K562 (cell line): ENCODE measurements around the gene MEDAG. TPM values are rescaled to one million over a fixed set of nuclear protein-coding genes. Genes with fewer than 3 reads are reported as not detected.

ENCODE experiments used
- ATAC-seq: fragments of 200-7000 bp; cut with Tn5 transposase; 3 replicates; pipeline ENCODE4 v1.9.1; 2020; ENCODE audit warnings: moderate library complexity
- BruUV-seq: library from RNA; stranded (reverse); fragments of 400-500 nt; replicated peaks from 2 replicates; lab custom pipeline; 2021; lab: Mats Ljungman, UMichigan
- CTCF ChIA-PET: fragments of 300-600 bp; formaldehyde crosslinking; extraction: SDS; loops from one replicate; lab custom pipeline; 2021; ENCODE audit warnings: low intra/inter-chr PET ratio; lab: Yijun Ruan, JAX
- POLR2A ChIA-PET: fragments of 300-600, 350-650 bp; sonication (Branson Sonifier 250); formaldehyde crosslinking; extraction: SDS; loops from one replicate; lab custom pipeline; 2021; ENCODE audit warnings: antibody characterized with exemption, inconsistent platforms; lab: Yijun Ruan, JAX
- DNase-seq, 4 experiments: peaks; one replicate each; pipeline versions ENCODE4 v3.0.0 to v3.0.0-alpha.2; 2011 to 2018; ENCODE audit warnings: low spot score in 3 of 4, mixed read lengths in 3 of 4; ENCODE audit errors: extremely low read depth in 1 of 4
- FAIRE-seq: peaks from 2 replicates; lab custom pipeline; 2011; peaks lifted over from hg19 to GRCh38; lab: Jason Lieb, UNC
- H2AFZ ChIP-seq: 2 replicates; pipeline ENCODE4 v1.6.0; 2011; ENCODE audit warnings: low read depth, low read length, control low read depth, inconsistent platforms
- H3K27ac ChIP-seq: fragments of 200-600 bp; 3 replicates; pipeline ENCODE4 v1.8.0; 2011; ENCODE audit warnings: low read depth, mild to moderate bottlenecking, control low read depth, inconsistent platforms, low read length, moderate library complexity, mixed read lengths; ENCODE audit errors: extremely low read depth
- H3K27me3 ChIP-seq, 2 experiments: fragments of 300-600 bp in 1 of 2; 2 replicates in 1 of 2; 3 replicates in 1 of 2; pipeline versions ENCODE4 v1.6.0 to v1.8.0; 2011; ENCODE audit warnings: inconsistent platforms in 2 of 2, low read length in 2 of 2, mild to moderate bottlenecking in 1 of 2, mixed read lengths in 1 of 2, moderate library complexity in 1 of 2; ENCODE audit not compliant: control insufficient read depth in 2 of 2, insufficient read depth in 2 of 2
- H3K36me3 ChIP-seq: fragments of 300-600 bp; 3 replicates; pipeline ENCODE4 v1.8.0; 2011; ENCODE audit warnings: mild to moderate bottlenecking, low read length, inconsistent platforms; ENCODE audit not compliant: control insufficient read depth, insufficient read depth
- H3K4me1 ChIP-seq, 2 experiments: fragments of 200-600 bp in 1 of 2; replicated peaks in 1 of 2; 2 replicates in 1 of 2; 3 replicates in 1 of 2; pipeline versions ENCODE4 v1.5.1 to v1.8.0; 2011; ENCODE audit warnings: inconsistent platforms in 2 of 2, low read length in 2 of 2, mild to moderate bottlenecking in 1 of 2, mixed read lengths in 1 of 2, moderate library complexity in 1 of 2; ENCODE audit not compliant: control insufficient read depth in 2 of 2, insufficient read depth in 2 of 2
- H3K4me2 ChIP-seq: 2 replicates; pipeline ENCODE4 v1.6.1; 2011; ENCODE audit warnings: low read length, control low read depth, inconsistent platforms, mixed read lengths; ENCODE audit not compliant: insufficient read depth
- H3K4me3 ChIP-seq: fragments of 200-600 bp; sonication (generic), shearing (Covaris generic); 2 replicates; pipeline ENCODE4 v1.5.1; 2016; ENCODE audit warnings: control low read depth, inconsistent platforms
- H3K79me2 ChIP-seq: fragments of 200-600 bp; 3 replicates; pipeline ENCODE4 v1.8.0; 2011; ENCODE audit warnings: low read length, inconsistent platforms; ENCODE audit not compliant: control insufficient read depth, insufficient read depth
- H3K9ac ChIP-seq, 2 experiments: 2 replicates each; pipeline versions ENCODE4 v1.6.0 to v1.6.1; 2011; ENCODE audit warnings: low read depth in 2 of 2, low read length in 2 of 2, control low read depth in 1 of 2, inconsistent platforms in 1 of 2, mild to moderate bottlenecking in 1 of 2, mixed read lengths in 1 of 2; ENCODE audit not compliant: insufficient read depth in 1 of 2
- H3K9me1 ChIP-seq: one replicate; pipeline ENCODE4 v1.6.0; 2011; ENCODE audit warnings: inconsistent platforms, mild to moderate bottlenecking, low read length, moderate library complexity; ENCODE audit not compliant: control insufficient read depth, insufficient read depth
- H3K9me3 ChIP-seq: replicated peaks from 2 replicates; pipeline ENCODE4 v1.5.1; 2011; ENCODE audit warnings: low read depth, low read length, inconsistent platforms; ENCODE audit not compliant: control insufficient read depth, insufficient read depth
- H4K20me1 ChIP-seq: replicated peaks from 2 replicates; pipeline ENCODE4 v1.6.1; 2011; ENCODE audit warnings: low read length, inconsistent platforms, mixed read lengths; ENCODE audit not compliant: control insufficient read depth, insufficient read depth
- BRF1 ChIP-seq: IDR thresholded peaks from 3 replicates; pipeline ENCODE4 v1.6.1; 2011; ENCODE audit warnings: borderline replicate concordance, mild to moderate bottlenecking; ENCODE audit not compliant: insufficient read length; ENCODE audit errors: extremely low read depth
- EP400 ChIP-seq: fragments of 450-650 bp; IDR thresholded peaks from 2 replicates; pipeline ENCODE4 v1.6.1; 2017; ENCODE audit warnings: antibody characterized with exemption, mild to moderate bottlenecking, moderate library complexity
- NFATC3 ChIP-seq: fragments of 450-650 bp; IDR thresholded peaks from 2 replicates; pipeline ENCODE4 v1.6.1; 2017; ENCODE audit warnings: mild to moderate bottlenecking
- WGBS: fragments of 100-300 bp; shearing (Covaris generic); methylation state at CpG from one replicate; pipeline ENCODE4 v1.1.6; 2016; ENCODE audit warnings: low coverage, mixed read lengths; ENCODE audit not compliant: insufficient coverage; ENCODE audit errors: missing lambda C conversion rate; 5-methylcytosine and 5-hydroxymethylcytosine counted together
- in situ Hi-C: fragments of 300-500 bp; cut with MboI; formaldehyde crosslinking; loops from 4 replicates; pipeline ENCODE4 v1.15.0; 2018; ENCODE audit warnings: inconsistent platforms, mixed read lengths
- intact Hi-C: fragments of 100-400 bp; cut with micrococcal nuclease; formaldehyde crosslinking; loops from 2 replicates; pipeline ENCODE4 v1.14.2; 2022
- polyA plus RNA-seq, 8 experiments: library from polyadenylated mRNA; depleted of rRNA in 4 of 8; stranded (reverse) in 5 of 8; unstranded in 3 of 8; fragments of >200 nt; fragmentation: Nextera tagmentation in 2 of 8; fragmentation: Illumina TruSeq in 1 of 8; extraction: Ambion mirVana in 2 of 8; extraction: Trizol in 1 of 8; gene quantifications; 2 replicates each; pipeline versions ENCODE4 v1.2.1 to v1.2.3, GENCODE V29; 2011 to 2014; ENCODE audit warnings: inconsistent platforms in 1 of 8, missing spikeins in 1 of 8
- total RNA-seq, 7 experiments: library from RNA; depleted of rRNA in 6 of 7; stranded (reverse); fragments of >200 nt in 6 of 7; fragmentation: Illumina TruSeq in 2 of 7; extraction: Trizol in 2 of 7; gene quantifications; 2 replicates each; pipeline versions ENCODE4 v1.2.1 to v1.2.3, GENCODE V29; 2011 to 2021; ENCODE audit warnings: low replicate concordance in 1 of 7
- TF ChIP-seq, protein P1 (sequence below): fragments of 250-450 bp; sonication (Bioruptor Pico); IDR thresholded peaks from 2 replicates; pipeline ENCODE4 v1.4.0; 2020; ENCODE audit warnings: mild to moderate bottlenecking, moderate library complexity

The MEDAG gene
- total and polyA plus RNA-seq, 9 of the 15 experiments (the other 6 are each of a cell fraction or from before 2014, with no cell fraction given): not detected

DNA sequence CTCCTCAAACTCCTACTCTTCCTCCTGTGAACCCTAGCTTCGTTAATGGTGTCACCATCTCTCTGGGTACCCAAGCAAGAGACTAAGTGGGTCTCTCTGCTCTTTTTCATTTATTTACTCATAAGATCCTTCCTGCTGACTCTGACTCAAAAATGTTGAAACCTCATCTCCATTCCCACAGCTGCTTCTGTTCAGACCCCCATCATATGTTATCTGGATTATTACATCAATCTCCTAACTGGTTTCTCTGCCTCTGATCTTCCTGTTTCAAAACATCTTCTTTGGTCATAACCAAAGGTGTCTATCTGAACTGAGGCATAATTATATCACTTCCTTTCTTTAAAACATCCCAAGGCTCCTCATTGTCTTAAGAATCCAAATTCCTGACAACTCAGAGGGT, 2.0 kb upstream of the MEDAG start (continued):
- TF ChIP-seq, protein P1, sequence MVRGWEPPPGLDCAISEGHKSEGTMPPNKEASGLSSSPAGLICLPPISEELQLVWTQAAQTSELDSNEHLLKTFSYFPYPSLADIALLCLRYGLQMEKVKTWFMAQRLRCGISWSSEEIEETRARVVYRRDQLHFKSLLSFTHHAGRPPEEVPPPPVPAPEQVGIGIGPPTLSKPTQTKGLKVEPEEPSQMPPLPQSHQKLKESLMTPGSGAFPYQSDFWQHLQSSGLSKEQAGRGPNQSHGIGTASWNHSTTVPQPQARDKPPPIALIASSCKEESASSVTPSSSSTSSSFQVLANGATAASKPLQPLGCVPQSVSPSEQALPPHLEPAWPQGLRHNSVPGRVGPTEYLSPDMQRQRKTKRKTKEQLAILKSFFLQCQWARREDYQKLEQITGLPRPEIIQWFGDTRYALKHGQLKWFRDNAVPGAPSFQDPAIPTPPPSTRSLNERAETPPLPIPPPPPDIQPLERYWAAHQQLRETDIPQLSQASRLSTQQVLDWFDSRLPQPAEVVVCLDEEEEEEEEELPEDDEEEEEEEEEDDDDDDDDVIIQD (CRISPR knock-in tag): no peak
- no peak for TF ChIP-seq EP400

DNA sequence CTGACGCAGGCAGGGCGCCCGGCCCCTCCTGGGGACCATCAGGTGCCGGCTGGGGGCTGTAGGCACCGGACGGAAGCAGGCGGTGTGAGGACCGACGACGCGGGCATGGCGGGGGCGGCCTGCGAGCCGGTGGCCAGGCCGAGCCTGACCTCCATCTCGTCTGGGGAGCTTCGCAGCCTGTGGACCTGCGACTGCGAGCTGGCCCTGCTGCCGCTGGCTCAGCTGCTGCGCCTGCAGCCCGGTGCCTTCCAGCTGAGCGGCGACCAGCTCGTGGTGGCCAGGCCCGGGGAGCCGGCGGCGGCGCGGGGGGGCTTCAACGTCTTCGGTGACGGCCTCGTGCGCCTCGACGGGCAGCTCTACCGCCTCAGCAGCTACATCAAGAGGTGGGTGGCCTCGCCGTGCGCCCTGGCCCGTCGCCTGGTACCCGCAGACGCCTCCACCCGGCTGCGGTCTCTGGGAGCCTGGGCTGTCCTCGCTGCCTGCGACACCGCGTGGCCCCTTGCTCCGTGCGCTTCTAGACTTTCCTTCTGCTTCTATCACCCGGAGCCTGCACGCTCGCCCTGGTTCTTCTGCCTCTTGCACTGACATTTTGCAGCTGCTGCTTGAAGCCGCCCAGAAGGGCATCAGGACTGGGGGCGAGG, 460 bp downstream of the MEDAG start:
- intact Hi-C loops (no loop called here), in situ Hi-C loops (no loop called here)
- ATAC-seq (no peak), DNase-seq (no peak), FAIRE-seq (no peak)
- H3K9ac ChIP-seq: no peak overlapping the region
- no peak overlapping the region for H3K4me2 ChIP-seq
- ChIA-PET POLR2A (no interaction called here), CTCF (no interaction called here)
- no peaks in the 10 kb centered on the region for H4K20me1 ChIP-seq
- no peaks in the 10 kb centered on the region; a peak in 1 of 5 replicates for H3K4me1 ChIP-seq
- H3K79me2 ChIP-seq: no peaks in the 10 kb centered on the region
- no TSS peak for BruUV-seq
- H3K27me3 ChIP-seq: peaks cover 0 to 14% of the 10 kb centered on the region in 2 experiments; a peak in 2 of 5 replicates
- no peak for TF ChIP-seq NFATC3
- no peak for TF ChIP-seq BRF1
- 1% methylated on average over 17 of the region's 60 CpGs for WGBS
- no peak overlapping the region for H2AFZ ChIP-seq
- no peaks in the 10 kb centered on the region for H3K9me3 ChIP-seq
- H3K4me3 ChIP-seq: no peak overlapping the region
- H3K27ac ChIP-seq: no peak overlapping the region
- H3K9me1 ChIP-seq: no peaks in the 10 kb centered on the region
- no peaks in the 10 kb centered on the region for H3K36me3 ChIP-seq
